Natural killer cell treated with Interleukin-12 subunit alpha and Interleukin-12 subunit beta and Interleukin-15 and Interleukin-18, amount 100 ng/mL, for 72 hours (primary cell): ENCODE results near the gene IFITM5. TPM values are rescaled to one million over a fixed set of nuclear protein-coding genes. Genes with fewer than 3 reads are reported as not detected.
"Not testable (repeated sequence)": the region's sequence is repeated elsewhere in the genome, so short reads cannot be mapped to it uniquely, and the experiment has no call there.

Source experiments
- ATAC-seq, 2 donors: fragments of 150-1000 bp; cut with Tn5 transposase in 1 of 2; sonication (Bioruptor Pico), chemical (Tn5 transposase) in 1 of 2; 2 replicates each; pipeline ENCODE4 v1.10.0; 2021
- DNase-seq: peaks from one replicate; pipeline ENCODE4 v3.0.0; 2022; ENCODE audit warnings: low spot score
- H3K27ac Mint-ChIP-seq, 2 donors: 1 replicate in 1 of 2; 2 replicates in 1 of 2; pipeline ENCODE4 v1.8.0; 2022; ENCODE audit warnings: mixed read lengths in 2 of 2, mild to moderate bottlenecking in 1 of 2, moderate library complexity in 1 of 2
- H3K27me3 Mint-ChIP-seq, 2 donors: 1 replicate in 1 of 2; 2 replicates in 1 of 2; pipeline ENCODE4 v1.8.0; 2022; ENCODE audit warnings: mixed read lengths in 2 of 2
- H3K36me3 Mint-ChIP-seq: one replicate; pipeline ENCODE4 v1.8.0; 2022; ENCODE audit warnings: mixed read lengths
- H3K4me1 Mint-ChIP-seq, 2 donors: 1 replicate in 1 of 2; 2 replicates in 1 of 2; pipeline ENCODE4 v1.8.0; 2022; ENCODE audit warnings: low read depth in 2 of 2, mixed read lengths in 2 of 2, mild to moderate bottlenecking in 1 of 2
- H3K4me3 Mint-ChIP-seq: one replicate; pipeline ENCODE4 v1.8.0; 2022; ENCODE audit warnings: mixed read lengths
- H3K9me3 Mint-ChIP-seq: 2 replicates; pipeline ENCODE4 v1.8.0; 2022; ENCODE audit warnings: mixed read lengths
- total RNA-seq, 2 donors: library from RNA; stranded (reverse); gene quantifications; one replicate each; pipeline ENCODE4 v1.2.3, GENCODE V29; 2022

Gene IFITM5
- total RNA-seq, 2 donors from 2014 or later: not detected

DNA sequence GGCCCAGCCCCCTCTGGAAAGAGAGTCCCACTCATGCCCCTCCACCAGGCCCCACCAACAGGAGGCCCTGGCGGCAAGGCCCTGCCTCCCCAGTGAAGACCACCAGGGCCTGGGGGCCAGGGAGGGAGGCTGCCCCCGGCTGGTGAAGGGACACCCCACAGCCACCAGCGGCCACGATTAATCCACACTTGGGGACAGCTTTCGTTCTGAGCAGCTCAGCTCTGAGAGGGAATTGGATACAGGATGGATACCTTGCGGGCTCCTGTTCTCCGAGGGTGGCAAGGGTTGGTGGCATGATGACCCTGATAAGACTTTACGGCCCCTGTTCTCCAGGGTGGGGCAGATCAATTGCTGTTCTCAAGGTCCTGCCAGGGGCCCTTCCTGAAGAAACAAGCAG is 28.0 kb downstream of the IFITM5 start:
- H3K27ac Mint-ChIP-seq: no peak overlapping the region
- ATAC-seq (no peak), DNase-seq (peak; percentile 59)
- no peaks in the 10 kb centered on the region for H3K36me3 Mint-ChIP-seq
- H3K27me3 Mint-ChIP-seq: no peaks in the 10 kb centered on the region
- H3K9me3 Mint-ChIP-seq: no peaks in the 10 kb centered on the region
- peaks cover 26 to 33% of the 10 kb centered on the region in 2 donors for H3K4me1 Mint-ChIP-seq
- no peak overlapping the region for H3K4me3 Mint-ChIP-seq

DNA sequence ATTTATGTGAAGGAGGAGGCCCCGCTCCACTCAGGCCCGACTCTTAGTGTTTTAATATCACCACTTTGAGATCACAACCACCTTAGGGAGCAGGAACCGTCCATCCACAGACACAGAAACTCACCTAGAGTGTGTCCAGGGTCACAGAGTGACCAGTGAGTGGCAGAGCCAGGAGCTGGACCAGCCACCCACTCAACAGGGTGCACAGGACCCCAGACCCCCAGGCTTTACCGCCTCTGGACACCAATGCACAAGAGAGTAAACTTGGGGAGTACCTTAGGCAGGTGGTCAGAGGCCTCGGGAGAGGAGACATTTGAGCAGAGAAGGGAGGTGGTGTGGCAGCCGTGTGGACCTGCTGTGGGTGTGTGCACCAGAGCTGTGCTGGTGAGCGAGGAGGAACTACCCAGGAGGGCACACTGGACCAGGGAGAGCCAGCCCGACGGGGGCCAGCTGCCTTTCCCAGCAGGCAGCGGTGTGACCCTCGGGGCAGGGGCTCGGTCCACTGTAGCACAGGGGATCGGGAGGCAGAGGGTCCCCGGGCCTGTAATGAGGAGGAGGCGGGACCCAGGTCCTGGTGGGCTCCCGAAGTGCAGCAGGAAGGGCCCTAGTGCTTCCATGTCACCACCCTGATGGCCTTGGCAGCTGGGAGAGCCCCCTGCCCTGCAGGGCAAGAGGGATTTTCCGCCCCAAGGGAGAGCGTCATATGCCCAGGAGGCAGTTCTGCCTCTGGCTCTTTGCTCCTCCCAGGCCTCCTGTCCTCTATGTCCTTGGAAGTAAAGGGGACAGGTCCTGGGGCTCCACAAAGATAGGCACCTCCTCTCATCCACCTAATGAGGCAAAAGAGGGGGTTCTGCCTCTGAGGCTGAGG is 28.6 kb downstream of the IFITM5 start:
- DNase-seq: peak; percentile 56
- H3K27me3 Mint-ChIP-seq: no peaks in the 10 kb centered on the region

DNA sequence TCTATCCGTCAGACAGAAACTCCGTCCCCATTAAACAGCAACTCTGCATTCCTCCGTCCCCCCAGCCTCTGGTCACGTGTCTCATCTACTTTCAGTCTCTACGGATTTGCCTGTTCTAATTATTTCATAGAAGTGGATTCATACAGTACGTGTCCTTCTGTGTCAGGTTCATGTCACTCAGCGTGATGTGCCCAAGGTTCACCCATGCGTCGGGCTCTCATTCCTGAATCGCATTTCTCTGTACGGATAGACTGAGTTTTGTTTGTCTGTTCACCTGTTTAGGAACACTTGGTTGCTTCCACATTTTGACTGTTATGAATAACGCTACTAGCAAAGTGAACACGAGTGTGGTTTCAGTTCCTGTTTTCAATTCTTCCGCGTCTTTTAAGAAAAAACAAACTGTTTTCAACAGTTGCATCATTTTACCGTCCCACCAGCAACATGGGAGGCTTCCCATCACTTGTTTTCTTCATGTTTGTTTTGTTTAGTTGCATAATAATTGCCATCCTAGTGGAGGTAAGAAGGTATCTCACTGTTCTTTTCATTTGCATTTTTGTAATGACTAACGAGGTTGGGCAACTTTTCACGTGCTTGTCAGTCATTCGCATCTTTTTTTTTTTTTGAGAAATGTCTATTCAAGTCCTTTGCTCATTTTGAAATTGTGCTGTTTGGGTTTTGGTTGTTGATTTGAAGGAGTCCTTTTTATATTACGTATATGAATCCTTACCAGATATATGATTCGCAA is 30.0 kb downstream of the IFITM5 start:
- no peaks in the 10 kb centered on the region for H3K9me3 Mint-ChIP-seq
- DNase-seq (peak; percentile 69), ATAC-seq (peak; percentile 70 to 85)
- H3K36me3 Mint-ChIP-seq: no peaks in the 10 kb centered on the region
- peak overlapping the region; percentile 94 for H3K4me3 Mint-ChIP-seq
- H3K27me3 Mint-ChIP-seq: no peaks in the 10 kb centered on the region
- H3K27ac Mint-ChIP-seq: peak overlapping the region; percentile 82 to 95
- peaks cover 26 to 33% of the 10 kb centered on the region in 2 donors for H3K4me1 Mint-ChIP-seq

More for the DNA sequence above, 28.6 kb downstream of the IFITM5 start:
- peaks cover 26 to 33% of the 10 kb centered on the region in 2 donors for H3K4me1 Mint-ChIP-seq
- no peaks in the 10 kb centered on the region for H3K36me3 Mint-ChIP-seq
- no peak overlapping the region for H3K4me3 Mint-ChIP-seq
- peak overlapping the region; percentile 82 to 95 for H3K27ac Mint-ChIP-seq
- no peak for ATAC-seq
- H3K9me3 Mint-ChIP-seq: no peaks in the 10 kb centered on the region

DNA sequence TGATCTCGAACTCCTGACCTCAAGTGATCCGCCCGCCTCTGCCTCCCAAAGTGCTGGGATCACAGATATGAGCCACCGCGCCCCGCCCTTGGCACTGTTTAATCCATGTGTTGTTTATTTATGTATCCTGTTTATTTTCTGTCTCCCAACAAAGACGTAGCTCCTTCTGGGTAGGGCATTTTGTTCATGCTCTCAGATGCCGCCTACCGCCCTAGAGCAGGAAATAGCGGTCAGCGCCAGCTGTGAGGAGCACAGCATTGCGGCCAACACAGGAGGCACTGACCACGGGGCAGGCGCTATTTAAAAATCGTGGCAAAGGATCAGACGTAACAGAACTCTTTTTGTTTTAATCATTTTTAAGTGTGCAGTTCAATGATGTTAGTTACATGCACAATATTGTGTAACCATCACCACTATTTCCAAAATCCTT is 30.6 kb downstream of the IFITM5 start:
- Mint-ChIP-seq H3K4me3 (peak overlapping the region; percentile 94), H3K27ac (peak overlapping the region; percentile 82 to 95), H3K4me1 (peaks cover 26 to 33% of the 10 kb centered on the region in 2 donors)
- DNase-seq: peak; percentile 82
- peak; percentile 72 to 77 for ATAC-seq
- H3K36me3 Mint-ChIP-seq, H3K9me3 Mint-ChIP-seq, H3K27me3 Mint-ChIP-seq: not testable (repeated sequence)

DNA sequence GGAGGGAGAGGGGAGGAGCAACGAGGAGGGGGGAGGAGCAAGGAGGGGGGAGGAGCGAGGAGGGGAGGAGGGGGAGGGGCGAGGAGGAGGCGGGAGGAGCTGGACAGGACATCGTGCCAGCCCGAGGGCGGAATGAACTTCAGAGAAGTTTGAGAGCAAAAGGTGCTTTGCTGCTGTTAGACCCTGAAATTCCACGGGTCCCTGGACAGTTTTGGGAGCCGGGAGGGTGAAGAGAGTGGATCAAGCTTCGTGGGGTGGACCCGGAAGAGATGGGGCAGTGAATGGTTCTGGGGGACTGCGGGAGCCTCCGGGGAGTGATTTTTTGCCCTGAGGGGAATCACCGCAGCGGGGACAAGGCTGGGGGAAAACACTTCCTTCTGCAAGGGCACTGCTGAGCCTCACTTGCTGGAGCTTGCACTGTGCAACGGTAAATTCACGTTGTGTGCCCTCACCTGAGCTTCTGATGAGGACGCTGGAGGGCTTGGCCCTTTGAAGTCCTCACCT is 31.8 kb downstream of the IFITM5 start:
- peaks cover 26 to 33% of the 10 kb centered on the region in 2 donors for H3K4me1 Mint-ChIP-seq
- peak overlapping the region; percentile 82 to 95 for H3K27ac Mint-ChIP-seq
- DNase-seq (peak; percentile 73), ATAC-seq (peak; percentile 42 to 65)
- H3K9me3 Mint-ChIP-seq: no peaks in the 10 kb centered on the region
- H3K27me3 Mint-ChIP-seq: no peaks in the 10 kb centered on the region
- H3K4me3 Mint-ChIP-seq: peak overlapping the region; percentile 94
- no peaks in the 10 kb centered on the region for H3K36me3 Mint-ChIP-seq

DNA sequence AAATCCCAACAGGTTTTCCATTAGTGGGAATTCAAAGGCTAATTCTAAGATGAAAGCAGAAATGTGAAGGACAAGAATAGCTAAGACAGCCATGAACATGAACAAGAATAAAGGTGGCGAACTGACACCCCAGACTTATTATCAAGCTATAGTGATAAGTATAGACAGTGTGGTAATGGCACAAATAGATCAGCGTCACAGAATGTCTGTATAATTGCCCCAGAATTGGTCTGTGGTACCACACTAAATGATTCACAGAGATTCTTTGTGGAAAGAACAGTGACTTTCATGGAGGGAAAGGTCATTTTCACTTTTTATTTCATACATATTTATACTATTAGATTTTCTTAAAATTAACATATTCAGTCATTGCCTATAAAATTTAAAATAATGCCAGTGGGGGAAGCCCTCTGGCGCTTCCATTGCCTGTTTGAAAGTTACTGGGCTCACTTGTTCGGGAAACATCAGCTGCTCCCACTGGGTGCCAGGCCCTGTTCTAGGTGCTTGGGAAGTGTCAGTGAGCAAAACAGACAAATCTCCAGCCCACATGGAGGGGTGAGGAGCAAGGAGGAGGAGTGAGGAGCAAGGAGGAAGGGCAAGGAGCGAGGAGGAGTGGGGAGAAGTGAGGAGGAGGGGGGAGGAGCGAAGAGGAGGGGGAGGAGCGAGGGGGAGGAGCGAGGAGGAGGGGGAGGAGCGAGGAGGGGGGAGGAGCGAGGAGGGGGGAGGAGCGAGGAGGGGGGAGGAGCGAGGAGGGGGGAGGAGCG is 32.5 kb downstream of the IFITM5 start:
- Mint-ChIP-seq H3K27me3 (no peaks in the 10 kb centered on the region), H3K27ac (peak overlapping the region; percentile 82 to 95), H3K36me3 (no peaks in the 10 kb centered on the region), H3K4me1 (peaks cover 26 to 32% of the 10 kb centered on the region in 2 donors), H3K9me3 (no peaks in the 10 kb centered on the region), H3K4me3 (peak overlapping the region; percentile 49)
- DNase-seq: no peak
- no peak for ATAC-seq

DNA sequence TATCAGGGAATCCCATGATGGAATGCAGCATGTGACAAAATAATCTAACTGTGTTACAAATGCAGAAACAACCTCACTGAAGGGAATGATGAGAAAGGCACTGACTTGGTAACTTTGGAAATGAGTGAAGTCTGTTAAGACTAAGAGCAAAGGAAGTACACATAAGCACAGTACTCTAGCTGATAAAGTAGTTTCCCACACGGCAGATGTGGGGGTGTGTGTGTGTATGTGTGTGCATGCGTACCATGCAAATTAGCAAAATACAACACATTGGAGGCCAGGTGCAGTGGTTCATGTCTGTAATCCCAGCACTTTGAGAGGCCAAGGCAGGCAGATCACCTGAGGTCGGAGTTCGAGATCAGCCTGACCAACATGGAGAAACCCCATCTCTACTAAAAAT is 37.7 kb downstream of the IFITM5 start:
- Mint-ChIP-seq H3K4me1 (peaks cover 0 to under 1% of the 10 kb centered on the region in 2 donors), H3K27ac (no peak overlapping the region), H3K36me3 (no peaks in the 10 kb centered on the region), H3K9me3 (no peaks in the 10 kb centered on the region), H3K27me3 (no peaks in the 10 kb centered on the region), H3K4me3 (no peak overlapping the region)
- no peak for DNase-seq
- ATAC-seq: no peak

DNA sequence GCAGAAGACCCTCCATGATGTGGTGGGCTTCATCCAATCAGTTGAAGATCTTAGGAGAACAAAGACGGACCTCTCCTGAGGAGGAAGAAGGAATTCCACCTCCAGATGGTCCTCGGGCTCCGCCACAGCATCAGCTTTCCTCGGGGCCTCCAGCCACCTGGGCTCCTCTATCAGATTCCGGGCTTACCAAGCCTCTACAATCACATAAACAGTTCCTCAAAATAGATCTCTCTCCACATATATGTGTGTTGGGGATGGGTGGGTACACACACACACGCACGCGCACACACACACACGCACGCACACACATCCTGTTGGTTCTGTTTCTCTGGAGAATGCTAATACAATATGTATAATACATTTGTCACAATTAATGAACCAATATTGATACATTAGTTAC is 39.9 kb downstream of the IFITM5 start:
- DNase-seq: no peak
- Mint-ChIP-seq H3K36me3 (no peaks in the 10 kb centered on the region), H3K27me3 (no peaks in the 10 kb centered on the region), H3K4me3 (no peak overlapping the region), H3K9me3 (no peaks in the 10 kb centered on the region), H3K4me1 (no peaks in the 10 kb centered on the region), H3K27ac (no peak overlapping the region)
- ATAC-seq: no peak

DNA sequence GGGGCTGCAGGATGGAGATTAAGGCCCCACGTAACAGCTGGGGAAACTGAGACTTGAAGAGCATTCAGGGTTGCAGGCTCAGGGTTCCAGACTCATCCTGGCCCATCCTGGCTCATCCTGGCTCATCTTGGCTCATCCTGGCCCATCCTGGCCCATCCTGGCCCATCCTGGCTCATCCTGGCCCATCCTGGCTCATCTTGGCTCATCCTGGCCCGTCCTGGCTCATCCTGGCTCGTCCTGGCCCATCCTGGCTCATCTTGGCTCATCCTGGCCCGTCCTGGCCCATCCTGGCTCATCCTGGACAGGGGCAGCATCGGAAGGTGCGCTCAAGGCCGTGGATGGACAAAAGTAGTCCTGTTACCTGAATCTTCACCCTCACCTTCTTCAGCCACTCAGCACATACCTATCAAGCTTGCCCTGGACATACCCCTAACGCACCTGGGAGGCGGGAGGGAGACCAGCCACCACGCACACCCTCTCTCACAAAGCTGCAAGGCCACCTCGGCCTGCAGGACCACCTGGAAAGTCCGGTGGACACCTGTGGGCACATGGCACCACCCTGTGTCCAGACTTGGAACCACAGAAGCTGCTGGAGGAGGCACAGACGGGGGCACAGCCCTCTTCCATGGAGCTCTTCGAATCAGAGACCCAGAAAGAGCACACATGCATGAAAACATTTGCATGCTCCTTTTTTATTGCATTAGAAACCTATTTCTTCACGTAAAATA is 41.4 kb downstream of the IFITM5 start:
- Mint-ChIP-seq H3K4me3 (no peak overlapping the region), H3K27me3 (no peaks in the 10 kb centered on the region), H3K9me3 (no peaks in the 10 kb centered on the region), H3K4me1 (no peaks in the 10 kb centered on the region), H3K36me3 (no peaks in the 10 kb centered on the region), H3K27ac (no peak overlapping the region)
- ATAC-seq (no peak), DNase-seq (no peak)

DNA sequence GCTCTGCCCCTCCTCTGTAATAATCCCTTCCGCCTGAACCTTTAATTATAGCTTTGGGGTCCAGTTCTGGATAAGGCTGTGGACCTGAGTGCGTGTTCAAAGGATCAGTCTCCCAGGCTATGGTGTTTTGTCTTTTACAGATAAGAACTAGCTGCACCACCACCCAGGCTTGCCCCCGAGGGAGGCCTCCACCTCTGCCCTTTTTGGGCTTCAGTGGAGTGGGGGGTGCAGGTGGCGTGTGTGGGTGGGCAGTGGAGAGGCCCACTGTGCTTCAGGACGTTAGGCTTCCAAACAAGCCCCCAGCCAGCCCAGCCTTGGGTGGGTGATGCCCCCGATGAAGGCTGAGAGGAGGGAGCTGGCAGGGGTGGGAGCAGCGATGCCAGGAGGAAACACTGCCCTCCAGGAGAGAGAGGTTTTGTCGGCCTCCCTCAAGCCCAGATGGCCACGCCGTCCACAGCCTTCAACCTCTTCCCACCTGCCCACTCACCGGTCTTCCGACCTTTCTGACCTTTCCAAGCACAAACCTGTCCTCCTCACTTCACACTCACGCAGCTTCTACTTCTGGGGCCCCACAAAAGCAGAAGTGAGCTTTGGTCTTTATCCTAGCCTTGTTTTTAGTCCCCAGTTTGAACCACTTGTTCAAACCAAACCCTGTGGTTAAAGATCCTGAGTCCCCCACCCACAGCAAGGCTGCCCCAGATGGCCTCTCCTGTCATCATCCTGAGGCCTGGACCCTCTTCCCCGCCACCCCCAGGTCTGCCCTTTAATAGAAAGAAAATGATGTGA is 42.2 kb downstream of the IFITM5 start:
- Mint-ChIP-seq H3K27me3 (no peaks in the 10 kb centered on the region), H3K27ac (no peak overlapping the region), H3K36me3 (no peaks in the 10 kb centered on the region), H3K9me3 (no peaks in the 10 kb centered on the region), H3K4me3 (no peak overlapping the region), H3K4me1 (no peaks in the 10 kb centered on the region)
- DNase-seq (no peak), ATAC-seq (no peak)

DNA sequence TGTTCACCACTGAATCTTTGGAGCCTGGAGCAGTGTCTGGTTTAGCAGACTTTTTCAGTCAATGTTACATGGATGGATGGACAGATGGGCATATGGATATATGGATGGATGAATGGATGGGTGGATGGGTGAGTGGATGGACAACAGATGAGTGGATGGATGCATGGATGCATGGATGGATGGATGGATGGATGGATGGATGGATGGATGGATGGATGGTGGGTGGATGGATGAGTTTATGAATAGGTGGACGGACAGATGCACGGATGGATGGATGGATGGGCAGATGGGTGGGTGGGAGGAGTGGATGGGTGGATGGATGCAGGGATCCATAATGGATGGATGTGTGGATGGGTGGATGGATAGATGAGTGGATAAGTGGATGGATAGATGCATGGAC is 43.5 kb downstream of the IFITM5 start:
- H3K36me3 Mint-ChIP-seq: peaks cover 5% of the 10 kb centered on the region
- DNase-seq (no peak), ATAC-seq (no peak)
- peaks cover 0 to 3% of the 10 kb centered on the region in 2 donors for H3K4me1 Mint-ChIP-seq
- H3K4me3 Mint-ChIP-seq: no peak overlapping the region
- H3K27me3 Mint-ChIP-seq: no peaks in the 10 kb centered on the region
- no peak overlapping the region for H3K27ac Mint-ChIP-seq
- no peaks in the 10 kb centered on the region for H3K9me3 Mint-ChIP-seq

DNA sequence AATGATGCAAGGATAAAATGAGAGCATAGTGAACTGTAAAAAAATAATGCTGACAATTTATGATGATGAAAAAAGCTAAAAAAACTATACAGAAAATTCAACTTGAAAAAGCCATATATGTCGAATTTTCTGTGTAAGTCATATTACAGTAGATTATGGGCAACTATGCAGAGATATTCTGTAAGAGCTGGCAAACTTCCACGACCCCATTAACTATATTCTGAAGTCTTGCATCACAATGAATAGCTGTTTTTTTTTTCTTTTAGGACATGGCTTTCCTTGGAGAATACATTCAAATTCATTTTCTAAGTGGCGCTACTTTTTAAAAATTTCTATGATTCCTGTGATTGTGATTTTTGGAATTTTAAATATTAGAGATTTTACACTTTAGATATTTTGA is 44.1 kb downstream of the IFITM5 start:
- Mint-ChIP-seq H3K36me3 (peaks cover 5% of the 10 kb centered on the region), H3K27me3 (no peaks in the 10 kb centered on the region), H3K4me3 (no peak overlapping the region), H3K27ac (no peak overlapping the region), H3K4me1 (peaks cover 0 to 3% of the 10 kb centered on the region in 2 donors), H3K9me3 (no peaks in the 10 kb centered on the region)
- ATAC-seq (no peak), DNase-seq (no peak)
